ENCODE measurements around the gene CELSR3.

CELSR3 gene

DNA sequence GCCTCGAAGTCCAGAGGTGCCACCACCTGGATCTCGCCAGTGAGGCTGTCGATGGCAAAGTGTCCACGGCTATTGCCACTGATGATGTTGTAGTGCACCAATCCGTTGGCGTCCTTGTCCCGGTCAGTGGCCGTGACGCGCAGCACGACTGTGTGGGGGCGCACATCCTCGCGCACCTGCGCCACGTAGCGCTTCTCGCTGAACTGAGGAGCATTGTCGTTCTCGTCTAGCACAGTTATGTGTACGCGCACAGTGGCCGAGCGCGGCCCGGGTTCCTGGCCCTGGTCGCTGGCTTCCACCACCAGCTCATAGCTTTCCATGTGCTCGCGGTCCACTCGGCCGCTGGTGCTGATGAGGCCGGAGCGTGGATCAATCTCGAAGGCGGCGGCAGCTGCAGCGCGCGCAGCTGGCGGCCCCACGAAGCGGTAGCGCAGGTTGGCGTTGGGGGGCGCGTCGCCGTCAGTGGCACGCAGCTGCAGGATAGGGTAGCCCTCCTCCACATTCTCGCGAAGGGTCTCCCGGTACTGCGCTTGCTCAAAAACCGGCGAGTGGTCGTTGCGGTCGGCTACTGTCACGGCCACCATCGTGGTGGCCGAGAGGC is 1.8 kb downstream of the CELSR3 start:
- no peak for DNase-seq

DNA sequence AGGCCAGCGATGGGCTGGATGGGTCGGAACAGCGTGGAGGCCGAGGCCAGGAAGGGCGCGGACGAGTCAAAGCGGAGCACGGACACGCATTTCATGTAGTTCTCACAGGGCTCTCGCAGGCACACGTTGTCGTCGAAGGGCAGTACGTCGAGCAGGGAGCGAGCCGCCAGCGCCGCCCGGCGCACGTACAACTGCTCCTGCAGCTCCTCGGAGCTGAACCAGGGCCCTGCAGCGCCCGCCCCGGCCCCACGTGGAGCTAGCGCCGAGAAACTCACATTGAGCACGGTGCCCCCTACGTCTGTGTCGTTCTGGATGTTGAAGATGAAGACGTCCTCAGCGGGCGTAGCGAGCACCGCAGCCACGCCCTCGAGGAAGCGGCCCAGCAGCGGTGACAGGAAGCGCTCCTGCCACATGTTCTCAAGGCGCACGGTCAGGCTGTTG is 5.8 kb downstream of the CELSR3 start:
- no peak for DNase-seq

DNA sequence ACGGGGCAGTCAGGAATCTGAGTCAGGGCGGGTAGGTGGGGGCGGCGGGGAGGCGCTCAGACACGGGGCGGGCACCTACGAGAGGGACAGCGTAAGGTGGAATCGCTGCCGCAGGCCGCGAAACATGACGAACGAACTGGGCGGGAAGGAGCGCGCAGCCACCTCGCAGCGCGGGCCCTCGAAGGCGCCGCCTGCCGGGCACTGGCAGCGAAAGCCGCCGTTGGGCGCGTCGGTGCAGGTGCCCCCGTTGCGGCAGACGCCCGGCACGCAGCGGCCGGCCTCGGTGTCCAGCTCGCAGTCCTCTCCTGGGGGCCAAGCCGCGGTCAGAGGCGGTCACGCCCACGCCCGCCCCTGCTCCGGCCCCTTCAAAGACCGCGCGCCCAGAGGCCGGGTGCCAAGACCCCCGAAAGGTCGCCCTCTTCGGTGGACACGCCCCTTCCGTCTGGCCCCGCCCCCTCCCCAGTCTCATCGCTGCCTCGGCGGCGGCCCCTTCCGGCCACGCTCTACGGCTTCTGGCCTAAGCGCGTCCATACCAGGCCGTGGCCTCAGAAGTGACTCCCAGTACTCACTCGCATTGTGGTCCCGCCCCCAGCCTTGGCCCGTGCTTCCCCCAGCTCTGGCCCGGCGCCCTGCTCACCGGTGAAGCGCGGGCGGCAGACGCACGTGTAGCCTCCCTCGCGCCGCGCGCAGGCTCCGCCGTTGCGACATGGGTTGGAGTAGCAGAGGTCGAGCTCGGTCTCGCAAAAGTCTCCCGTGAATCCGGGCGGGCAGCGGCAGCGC is 6.4 kb downstream of the CELSR3 start:
- peak; percentile 64 to 77 (median 72) for DNase-seq

DNA sequence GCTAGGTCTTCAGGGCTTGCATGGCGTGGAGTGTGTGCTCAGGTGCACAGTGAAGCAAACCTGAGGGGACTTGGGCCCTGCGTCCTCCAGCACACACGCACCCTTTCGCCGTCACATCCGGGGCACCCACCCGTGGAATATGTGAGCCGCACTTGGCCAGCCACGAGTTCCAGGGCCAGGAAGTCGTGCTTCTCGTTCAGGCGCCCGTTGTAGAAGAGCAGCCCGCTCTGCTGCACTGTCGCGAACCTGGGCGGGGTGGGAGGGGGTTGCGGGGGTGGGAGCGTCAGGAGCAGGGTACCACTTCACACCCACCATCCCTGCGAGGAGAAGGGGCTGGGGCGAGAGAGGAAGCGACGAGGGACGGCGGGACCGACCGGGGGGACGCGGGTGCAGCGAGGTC is 7.1 kb downstream of the CELSR3 start:
- DNase-seq = peak in 3 of 4 experiments; percentile 27 to 44 (median 40)

DNA sequence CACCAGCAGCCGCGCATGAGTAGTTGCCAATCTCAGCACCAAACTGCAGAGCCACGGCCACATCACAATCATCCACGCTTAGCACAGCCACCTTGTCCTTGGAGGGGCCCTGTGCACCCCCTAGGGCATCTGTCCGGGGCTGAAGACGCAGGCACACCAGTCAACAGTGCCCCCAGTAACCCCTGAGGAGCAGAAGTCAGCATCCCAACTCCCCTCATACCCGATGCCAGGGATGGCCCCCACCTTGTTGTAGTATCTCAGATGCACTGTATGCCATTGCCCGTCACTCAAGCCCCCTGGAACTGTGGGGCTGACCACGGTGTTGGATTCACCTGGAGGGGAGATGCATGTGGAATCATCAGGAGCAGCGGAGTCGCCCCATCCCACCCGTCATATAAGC is 7.6 kb downstream of the CELSR3 start:
- no peak for DNase-seq

DNA sequence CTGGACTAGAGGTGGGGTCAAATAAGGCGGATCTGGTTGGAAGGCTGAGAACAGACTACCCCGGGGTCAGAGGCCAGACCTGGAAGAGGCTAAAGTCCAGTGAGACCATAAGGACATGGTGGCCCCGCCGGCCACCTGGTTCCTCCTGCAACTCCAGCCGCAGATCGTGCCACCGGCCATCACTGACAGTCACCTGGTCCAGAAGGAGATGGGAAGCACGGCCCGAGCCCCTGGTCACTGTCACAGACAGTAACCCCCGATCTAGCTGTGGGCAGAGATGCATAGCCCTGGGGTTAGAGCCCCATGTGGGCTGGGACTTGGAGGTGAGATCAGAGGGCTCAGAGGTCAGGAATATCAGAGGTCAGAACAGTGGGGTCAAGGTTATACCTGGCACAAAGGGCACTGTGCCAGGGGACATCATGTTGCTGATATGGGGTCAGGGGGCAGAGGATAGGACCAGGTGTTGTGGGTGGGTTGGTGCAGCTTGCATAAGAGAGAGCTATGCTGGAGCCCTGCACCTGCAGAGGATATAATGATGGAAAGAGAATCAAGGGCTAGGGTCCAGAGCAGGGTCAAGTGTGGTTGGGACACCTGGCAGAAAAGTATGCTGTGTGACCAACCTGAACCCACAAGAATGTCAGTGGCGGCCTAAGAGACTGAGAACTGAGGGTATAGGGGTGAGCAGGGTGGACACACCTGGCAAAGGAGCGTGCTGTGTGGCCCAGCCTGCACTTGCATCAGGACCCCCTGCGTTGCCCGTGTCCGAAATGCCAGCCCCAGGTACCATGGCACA is 9.6 kb downstream of the CELSR3 start:
- DNase-seq = no peak

DNA sequence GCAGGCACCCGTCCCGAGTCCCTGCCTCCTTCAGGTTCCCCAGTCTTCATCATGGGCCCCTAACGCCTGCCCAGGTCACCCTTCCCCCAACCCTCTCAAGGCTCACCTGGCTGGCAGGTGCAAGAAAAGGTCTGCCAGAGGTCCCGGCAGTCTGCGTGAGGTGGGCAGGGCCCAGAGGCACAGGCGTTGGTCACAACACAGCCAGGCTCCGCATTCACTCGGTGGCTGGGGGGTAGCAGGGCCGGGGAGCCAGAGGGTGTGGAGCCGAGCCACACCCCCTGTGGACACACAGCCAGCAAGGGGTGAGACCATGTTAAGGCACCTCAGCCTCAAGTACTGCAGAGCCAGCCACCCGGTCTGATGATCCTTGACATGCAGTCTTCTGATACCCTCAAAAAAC is 10.9 kb downstream of the CELSR3 start:
- DNase-seq = no peak

DNA sequence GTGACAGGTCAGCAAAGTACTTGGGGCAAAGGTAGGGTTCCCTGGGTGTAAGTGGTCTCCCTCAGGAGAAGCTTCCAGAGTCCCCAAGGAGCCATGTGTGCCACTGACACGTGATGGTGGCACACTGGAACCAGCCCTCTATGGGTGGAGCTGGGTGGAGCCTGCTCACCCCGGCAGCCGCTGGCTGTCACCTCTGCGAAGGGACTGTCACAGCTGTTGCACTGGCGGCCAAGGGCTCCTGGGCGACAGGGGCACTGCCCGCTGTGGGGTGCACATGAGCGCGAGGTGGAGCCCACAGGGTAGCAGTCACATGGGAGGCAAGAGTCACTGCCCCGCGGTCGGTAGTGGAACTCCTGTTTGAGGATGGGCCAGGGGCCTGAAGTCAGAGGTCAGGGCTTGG is 12.0 kb downstream of the CELSR3 start:
- no peak for DNase-seq

DNA sequence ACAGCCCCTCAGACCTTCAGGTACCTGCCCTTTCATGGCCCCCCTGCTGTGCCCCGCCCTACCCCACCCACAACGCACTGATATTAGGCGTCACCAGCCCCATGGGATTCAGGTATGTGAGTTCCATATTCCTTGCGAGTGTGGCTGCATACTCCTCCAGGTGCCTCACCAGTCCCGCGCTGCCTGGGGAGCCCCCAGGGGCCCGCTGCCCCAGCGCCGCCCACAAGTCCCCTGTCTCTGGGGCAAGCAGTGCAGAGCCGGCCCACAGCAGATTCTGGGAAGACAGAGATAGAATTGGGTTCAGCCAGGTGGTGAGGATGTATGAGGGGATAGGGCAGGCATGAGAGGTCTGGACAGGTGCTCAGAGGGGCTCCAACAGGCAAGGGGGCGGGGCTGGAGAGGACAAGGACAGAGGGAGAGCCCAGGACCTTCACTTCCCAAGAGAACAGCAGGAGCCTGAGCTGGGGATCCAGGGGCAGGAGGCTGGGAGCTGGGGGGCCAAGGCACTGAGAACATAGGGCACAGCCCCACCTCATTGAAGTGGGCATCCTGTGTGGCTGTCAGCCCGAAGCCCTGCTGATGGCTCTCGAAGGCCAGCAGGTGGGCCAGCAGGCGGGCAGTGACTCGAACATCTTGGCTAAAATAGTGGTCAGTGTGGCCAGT is 14.4 kb downstream of the CELSR3 start:
- DNase-seq = no peak

DNA sequence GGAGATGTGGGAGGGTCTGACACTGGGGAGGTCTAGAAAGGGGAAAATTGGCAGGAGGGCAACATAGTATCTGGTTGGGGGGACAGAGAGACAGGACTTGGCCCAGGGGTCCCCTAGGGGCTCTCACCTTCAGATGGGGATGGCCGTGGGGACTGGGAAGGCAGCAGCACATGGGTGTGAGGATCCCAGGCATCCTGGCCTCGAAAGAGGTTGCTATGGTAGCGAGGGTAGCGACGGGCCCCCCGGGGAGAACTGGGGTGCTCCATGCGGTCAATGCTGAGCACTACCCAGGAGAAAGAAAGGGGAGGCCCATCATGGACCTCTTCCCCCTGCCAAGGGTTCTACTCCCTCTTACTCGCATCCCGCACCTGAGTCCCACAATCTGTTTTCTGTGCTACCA is 15.0 kb downstream of the CELSR3 start:
- no peak for DNase-seq

DNA sequence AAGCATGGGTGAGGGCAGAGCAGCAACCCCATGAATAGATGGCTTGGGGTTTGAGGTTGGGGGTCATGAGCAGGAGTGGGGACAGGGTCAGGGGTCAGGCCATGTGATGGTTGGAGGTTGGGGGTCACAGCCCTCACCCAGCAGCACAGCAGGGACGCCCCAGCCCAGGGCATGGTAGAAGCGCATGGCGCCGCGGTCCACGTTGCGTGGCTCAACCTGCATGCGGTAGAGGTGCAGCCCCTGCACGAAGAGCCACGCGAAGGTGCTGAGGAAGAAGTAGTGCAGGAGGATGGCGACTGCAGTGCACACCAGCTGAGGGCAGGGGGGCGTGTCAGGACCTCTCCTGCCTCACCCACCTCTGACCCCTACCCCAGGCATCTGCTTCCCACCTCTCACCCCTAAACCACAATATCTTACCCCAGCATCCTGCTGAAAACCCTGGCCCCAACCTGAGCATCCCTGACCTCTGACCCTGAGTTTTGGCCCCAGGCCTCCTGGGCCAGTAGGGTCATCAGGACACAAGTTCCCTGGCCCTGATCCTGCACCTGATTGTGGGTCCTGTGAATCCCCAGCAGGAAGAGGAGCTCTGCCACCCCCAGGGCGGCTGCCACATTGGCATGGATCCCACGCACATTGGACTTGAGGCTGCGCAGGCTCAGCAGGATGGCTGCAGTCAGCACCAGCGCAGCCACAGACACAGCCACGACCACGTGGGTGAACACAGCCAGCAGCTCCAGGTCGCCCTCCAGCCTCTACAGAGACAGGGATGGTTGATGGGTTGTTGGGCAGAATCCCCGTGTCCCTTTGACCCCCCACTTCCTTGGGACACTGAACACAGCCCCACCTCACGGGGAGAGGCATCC is 17.6 kb downstream of the CELSR3 start:
- DNase-seq = no peak

DNA sequence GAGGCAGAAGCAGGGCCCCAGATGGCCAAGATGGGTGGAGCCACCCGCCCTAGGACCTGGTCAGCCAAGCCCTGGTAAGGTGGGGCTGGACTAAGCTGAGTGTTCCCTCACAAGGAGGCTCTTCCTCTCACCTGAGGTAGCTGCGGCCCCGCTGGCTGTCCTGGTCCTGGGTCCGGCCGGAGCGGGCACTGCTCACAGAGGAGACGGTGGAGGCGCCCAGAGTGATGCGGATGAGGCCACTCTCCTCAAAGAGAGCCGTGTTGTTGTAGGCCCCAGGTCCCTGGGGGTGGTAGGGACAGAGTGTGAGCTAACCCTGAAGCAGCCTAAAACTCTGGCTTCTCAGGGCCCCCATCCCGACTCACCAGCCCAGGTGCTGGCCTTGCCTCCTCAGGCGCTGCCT is 20.1 kb downstream of the CELSR3 start:
- DNase-seq = no peak

DNA sequence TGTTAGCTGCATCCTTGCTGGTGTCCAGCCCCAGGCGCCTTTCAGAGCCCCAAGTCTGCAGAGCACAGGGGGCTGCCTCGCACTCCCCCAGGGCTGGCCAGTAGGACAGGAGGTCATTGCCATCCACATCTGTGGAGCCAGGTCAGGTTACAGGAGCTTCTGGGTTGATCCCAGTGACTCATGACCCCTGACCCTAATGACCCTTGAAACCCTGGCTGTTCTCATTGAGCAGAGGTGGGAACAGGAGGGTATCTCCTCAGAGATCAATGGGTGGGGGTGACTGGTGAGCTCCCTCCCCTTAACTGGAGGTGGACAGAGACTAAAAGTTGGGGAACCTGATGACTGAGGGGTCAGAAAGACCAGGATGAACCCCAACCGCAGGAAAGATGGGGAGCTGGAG is 21.3 kb downstream of the CELSR3 start:
- DNase-seq = no peak

DNA sequence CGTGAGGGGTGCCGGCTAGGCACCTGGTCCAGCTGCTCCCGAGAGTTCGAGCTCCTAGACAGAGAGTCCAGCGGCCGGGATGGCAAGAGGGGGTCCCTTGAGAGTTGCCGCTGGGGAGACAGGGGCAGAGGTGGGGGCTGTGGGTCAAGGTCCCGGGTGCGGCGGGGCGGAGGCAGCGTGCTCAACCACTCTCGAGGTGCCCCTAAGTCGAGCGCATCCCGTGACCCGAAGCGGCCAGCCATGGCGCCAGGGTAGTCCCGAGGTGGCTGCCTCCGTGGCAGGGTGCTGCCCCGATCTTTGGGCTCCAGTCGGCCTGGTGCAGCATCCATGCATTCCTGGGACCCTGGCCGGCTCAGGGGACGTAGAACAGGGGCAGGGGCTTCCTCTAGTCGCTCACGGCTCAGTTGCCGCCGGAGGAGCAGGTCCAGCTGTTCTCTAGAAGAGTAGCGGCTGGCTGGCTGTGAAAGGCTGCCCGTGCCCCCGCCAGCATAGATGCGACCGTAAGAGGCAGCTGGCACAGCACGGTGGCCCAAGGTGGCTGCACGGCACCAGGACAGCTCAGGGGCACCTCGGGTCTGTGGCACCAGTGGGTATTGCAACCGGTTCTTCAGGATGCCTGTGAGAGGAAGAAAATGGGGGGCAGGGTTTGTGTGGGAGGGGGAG is 22.6 kb downstream of the CELSR3 start:
- DNase-seq = no peak

DNA sequence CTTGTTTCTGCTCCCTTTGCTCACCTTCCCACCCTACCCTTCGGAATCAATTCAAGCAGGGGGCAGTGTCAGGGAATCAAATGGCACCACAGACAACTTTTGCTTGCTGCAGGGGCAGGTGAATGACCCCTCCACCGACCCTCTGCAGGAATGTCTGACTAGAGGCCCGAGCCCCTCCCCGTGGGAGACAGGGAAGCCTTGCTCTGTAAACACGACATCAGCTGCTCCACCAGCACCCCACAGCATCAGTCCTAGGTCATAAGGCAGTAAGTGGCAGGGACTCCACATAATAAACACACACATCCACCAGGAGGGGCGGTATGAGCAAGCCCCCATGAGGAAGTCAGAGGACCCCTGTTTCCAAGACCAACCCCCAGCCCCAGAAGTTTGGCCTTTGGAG is 25.4 kb downstream of the CELSR3 start:
- DNase-seq = no peak

DNA sequence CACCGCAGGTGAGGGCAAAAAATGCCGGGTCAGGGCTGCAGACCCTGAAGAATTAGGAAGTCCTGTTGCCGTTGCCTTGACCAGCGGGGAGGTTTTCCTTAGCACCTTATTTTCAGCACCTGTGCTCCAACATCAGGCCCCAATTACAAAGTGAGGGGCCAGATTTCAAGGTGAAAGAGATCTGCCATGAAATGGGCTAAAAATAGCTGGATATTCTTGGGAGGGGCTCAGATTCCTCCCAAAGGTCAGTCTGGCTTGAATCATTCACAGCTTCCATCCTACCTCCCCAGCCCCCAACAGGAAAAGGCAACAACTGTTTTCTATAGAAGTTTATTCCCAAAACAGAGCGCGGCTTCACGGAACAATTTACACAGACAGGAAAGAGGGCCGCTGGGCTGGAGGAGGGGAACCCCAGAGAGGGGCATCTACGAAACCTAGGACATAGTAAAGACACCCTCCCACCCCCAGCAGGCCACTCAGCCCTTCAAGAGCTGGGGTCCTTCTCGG is 26.5 kb downstream of the CELSR3 start:
- DNase-seq = no peak

DNA sequence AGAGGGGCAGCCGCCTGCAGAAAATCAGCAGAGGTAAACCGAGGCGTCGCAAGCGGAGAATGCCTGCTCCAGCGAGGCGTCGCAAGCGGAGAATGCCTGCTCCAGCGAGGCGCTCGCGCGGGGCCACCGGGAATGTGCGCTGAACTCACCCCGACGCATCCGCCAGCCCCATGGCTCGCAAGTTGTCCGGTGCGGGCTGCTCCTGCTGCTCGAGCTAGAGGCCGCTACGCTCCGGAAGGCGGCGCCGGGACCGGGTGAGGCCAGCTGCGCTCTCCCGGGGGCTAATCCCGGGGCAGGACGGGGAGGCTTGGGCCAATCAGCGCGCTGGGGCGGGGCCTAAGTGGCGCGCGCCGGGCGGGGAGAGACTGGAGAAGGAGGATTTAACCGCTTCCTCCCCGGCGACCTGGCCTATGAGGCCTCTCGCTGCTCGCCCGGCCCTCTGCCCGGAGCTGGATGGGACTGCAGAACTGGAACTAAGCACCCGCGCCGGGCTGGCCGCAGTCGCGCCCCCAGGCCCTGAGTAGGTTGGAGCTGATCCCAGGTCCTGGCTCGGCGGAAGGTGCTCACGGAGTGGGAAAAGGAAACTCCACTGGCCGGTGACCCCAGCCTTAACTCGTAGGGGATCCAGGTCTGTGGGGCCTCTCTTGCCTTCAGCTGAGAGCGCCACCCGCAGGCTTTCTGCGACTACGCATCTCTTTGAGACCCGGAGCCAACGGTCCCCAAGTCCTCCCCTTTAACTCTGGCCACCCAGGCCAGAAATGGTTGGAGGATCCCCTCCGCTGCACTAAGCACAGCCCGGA is 27.3 kb downstream of the CELSR3 start, which contains the start of gene SLC26A6:
Gene SLC26A6, minus strand, starts transcription at position 240 of the 800 bp plus-strand sequence. Its CDS starts 68 bp downstream, at position 172.
- peak; percentile 82 to 90 (median 85) for DNase-seq

DNA sequence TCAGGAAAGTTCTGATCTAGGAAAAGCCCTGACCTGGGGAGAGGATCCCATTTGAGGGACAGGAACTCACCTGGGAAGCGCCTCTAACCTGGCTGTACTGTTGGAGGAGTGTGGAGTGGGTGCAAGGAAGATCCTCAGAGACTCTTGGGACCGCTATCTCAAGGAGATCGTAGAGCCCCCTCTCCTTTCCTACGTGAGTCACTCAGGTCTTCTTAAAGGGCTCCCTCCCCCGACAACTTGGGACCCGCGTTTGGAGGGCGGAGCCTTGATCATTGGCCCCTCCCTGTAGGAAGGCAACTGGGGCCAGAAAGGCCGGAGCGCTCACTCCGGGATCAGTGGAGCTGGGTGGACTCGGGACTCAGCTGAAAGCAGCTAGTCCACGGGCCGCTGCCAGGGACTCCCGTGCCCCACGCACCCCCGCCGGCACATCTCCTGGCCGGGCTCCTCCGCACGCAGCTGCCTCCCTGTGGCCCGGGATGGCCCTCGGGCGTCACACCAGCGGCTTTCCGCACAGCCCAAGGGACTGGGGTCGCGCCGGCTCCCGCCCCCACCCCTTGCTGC is 27.9 kb downstream of the CELSR3 start:
- peak in 2 of 4 experiments; percentile 11 to 17 for DNase-seq

DNA sequence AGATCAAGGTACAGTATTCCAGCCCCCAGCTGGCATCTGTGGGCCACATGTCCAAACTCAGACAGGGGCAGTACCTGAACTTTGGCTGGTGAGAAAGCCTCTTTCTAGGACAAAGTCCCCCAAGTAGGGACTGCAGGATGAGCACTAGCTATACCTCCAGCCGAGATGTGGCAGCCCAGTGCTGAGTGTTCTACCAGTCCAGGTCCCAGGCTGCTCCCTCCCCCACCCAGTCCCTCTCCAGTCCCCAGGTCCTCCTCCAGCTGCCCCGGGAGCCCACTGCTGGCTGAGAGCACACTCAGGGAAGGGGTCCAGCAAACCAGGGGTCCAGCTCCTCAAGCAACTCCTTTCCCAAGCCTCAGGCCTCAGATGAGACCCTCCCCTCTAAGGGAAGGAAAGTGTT is 28.9 kb downstream of the CELSR3 start:
- DNase-seq = no peak

DNA sequence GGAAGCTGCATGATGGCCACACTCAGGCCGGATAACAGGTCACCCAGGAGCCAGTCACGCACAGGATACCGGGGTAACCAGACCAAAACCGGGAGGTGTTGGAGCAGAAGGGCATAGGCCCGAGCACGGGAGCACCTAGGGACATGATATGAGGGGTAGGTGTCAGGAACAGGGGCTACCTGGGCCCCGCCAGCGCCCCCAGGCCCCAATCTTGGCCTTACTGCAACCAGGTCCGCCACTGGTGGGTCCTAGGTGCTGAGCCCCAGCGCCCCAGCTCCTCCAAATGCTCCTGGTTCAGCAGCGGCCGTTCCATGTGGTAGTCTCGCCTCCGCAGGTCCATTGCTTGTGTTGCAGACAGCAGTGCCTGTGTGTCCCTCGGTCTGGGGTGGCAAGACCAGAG is 29.4 kb downstream of the CELSR3 start:
- no peak for DNase-seq

Data from activated CD4-positive, CD25-positive, alpha-beta regulatory T cell (primary cell).